A549 (cell line): Measurements from ENCODE around the gene IGSF5.

Experiments
- ELK1 ChIP-seq: fragments of 150-350 bp; IDR thresholded peaks from 2 replicates; pipeline ENCODE4 v1.6.1; 2014; ENCODE audit warnings: low read depth, mild to moderate bottlenecking, low read length
- ESRRA ChIP-seq: fragments of 150-350 bp; IDR thresholded peaks from 2 replicates; pipeline ENCODE4 v1.6.1; 2014; ENCODE audit warnings: mild to moderate bottlenecking, low read length, borderline replicate concordance
- MAFK ChIP-seq: fragments of 450-650 bp; IDR thresholded peaks from 2 replicates; pipeline ENCODE4 v1.6.1; 2014; ENCODE audit not compliant: partially characterized antibody
- POLR2A ChIP-seq: IDR thresholded peaks from 2 replicates; pipeline ENCODE4 v1.6.1; 2012; ENCODE audit warnings: mild to moderate bottlenecking, low read length
- RAD21 ChIP-seq, 2 experiments: fragments of >200 bp in 1 of 2; sonication (Bioruptor Twin) in 1 of 2; formaldehyde crosslinking in 1 of 2; IDR thresholded peaks in 1 of 2; conservative IDR thresholded peaks in 1 of 2; 2 replicates in 1 of 2; 3 replicates in 1 of 2; pipeline ENCODE4 v1.6.1; 2012 to 2018; ENCODE audit warnings: inconsistent platforms in 1 of 2
- RARB ChIP-seq: fragments of 250-450 bp; sonication (Bioruptor Pico); IDR thresholded peaks from 2 replicates; pipeline ENCODE4 v1.8.0; 2021; ENCODE audit warnings: mild to moderate bottlenecking, moderate library complexity
- REST ChIP-seq: fragments of 200-600 bp; sonication (generic); IDR thresholded peaks from 2 replicates; pipeline ENCODE4 v1.6.1; 2016; ENCODE audit warnings: antibody characterized with exemption, mild to moderate bottlenecking, moderate library complexity
- RFX5 ChIP-seq: fragments of 450-650 bp; IDR thresholded peaks from 2 replicates; pipeline ENCODE4 v1.7.1; 2014; ENCODE audit warnings: antibody characterized with exemption, mild to moderate bottlenecking, moderate library complexity
- ZFP36 ChIP-seq: fragments of 450-650 bp; IDR thresholded peaks from 2 replicates; pipeline ENCODE4 v1.6.1; 2014; ENCODE audit warnings: borderline replicate concordance; ENCODE audit not compliant: partially characterized antibody
- TF ChIP-seq, protein P1 (sequence below): fragments of >200 bp; sonication (Bioruptor Twin); formaldehyde crosslinking; IDR thresholded peaks from 3 replicates; pipeline ENCODE4 v1.5.1; 2016

DNA sequence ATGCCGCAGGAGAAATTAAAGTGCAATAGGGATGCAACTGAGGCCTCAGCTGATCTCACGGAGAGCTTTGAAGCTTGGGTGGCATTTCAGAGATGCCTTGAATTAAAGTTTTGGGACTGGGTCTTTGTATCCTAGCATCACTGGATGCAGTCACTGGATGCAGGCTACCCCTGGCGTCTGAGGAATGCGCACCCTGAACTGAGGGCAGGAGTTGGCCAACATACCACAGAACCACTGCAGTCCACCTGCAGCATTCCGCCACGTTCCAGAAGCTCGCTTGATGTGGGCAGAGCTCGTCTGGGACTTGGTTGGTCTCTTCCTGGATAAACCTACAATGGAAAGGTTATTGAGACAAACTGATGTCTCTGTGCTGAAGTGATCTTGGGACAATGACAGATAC, 34.1 kb upstream of the IGSF5 start:
- TF ChIP-seq MAFK (no peak), RARB (CRISPR knock-in tag) (no peak), RFX5 (no peak), RAD21 (conservative IDR thresholded peaks at IDR 0.05 in 1 of 2, IDR thresholded peaks at IDR 0.05 in 1 of 2) (no peak), POLR2A (no peak), ZFP36 (no peak), REST (no peak), ESRRA (no peak), ELK1 (no peak)
- TF ChIP-seq, protein P1, sequence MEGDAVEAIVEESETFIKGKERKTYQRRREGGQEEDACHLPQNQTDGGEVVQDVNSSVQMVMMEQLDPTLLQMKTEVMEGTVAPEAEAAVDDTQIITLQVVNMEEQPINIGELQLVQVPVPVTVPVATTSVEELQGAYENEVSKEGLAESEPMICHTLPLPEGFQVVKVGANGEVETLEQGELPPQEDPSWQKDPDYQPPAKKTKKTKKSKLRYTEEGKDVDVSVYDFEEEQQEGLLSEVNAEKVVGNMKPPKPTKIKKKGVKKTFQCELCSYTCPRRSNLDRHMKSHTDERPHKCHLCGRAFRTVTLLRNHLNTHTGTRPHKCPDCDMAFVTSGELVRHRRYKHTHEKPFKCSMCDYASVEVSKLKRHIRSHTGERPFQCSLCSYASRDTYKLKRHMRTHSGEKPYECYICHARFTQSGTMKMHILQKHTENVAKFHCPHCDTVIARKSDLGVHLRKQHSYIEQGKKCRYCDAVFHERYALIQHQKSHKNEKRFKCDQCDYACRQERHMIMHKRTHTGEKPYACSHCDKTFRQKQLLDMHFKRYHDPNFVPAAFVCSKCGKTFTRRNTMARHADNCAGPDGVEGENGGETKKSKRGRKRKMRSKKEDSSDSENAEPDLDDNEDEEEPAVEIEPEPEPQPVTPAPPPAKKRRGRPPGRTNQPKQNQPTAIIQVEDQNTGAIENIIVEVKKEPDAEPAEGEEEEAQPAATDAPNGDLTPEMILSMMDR = no peak
